C4-2B (cell line): ENCODE results near the gene CECR2.

Experiments
- CTCF ChIP-seq: fragments of 450-650 bp; conservative IDR thresholded peaks from 2 replicates; pipeline ENCODE4 v1.5.1; 2017; ENCODE audit warnings: mild to moderate bottlenecking
- ZFX ChIP-seq: fragments of 450-650 bp; IDR thresholded peaks from 2 replicates; pipeline ENCODE4 v1.6.1; 2017

- no peak for TF ChIP-seq CTCF
- TF ChIP-seq ZFX = no peak
Measured at GRCh38 chr22:17483688-17484372, 114.6 kb downstream of the CECR2 start.
